Mesenchymal stem cell (in vitro differentiated cells and primary cell): ENCODE results near the gene C16orf96.

ENCODE experiments used
- DNase-seq: peaks from one replicate; pipeline ENCODE4 v3.0.0-alpha.2; 2013
- H2AFZ ChIP-seq: one replicate; pipeline ENCODE4 v1.6.1; 2013; ENCODE audit warnings: low read depth, mild to moderate bottlenecking, control low read depth, inconsistent platforms, low read length, moderate library complexity
- H2AK5ac ChIP-seq: 2 replicates; pipeline ENCODE4 v1.6.1; 2013; ENCODE audit warnings: low read length, moderate library complexity, mild to moderate bottlenecking, inconsistent platforms; ENCODE audit not compliant: severe bottlenecking
- H2BK120ac ChIP-seq: one replicate; pipeline ENCODE4 v1.6.1; 2013; ENCODE audit warnings: low read depth, mild to moderate bottlenecking, inconsistent platforms, low read length, moderate library complexity
- H2BK12ac ChIP-seq, 2 experiments: one replicate each; pipeline ENCODE4 v1.6.1; 2013; ENCODE audit warnings: inconsistent platforms in 2 of 2, low read length in 2 of 2, mild to moderate bottlenecking in 2 of 2, moderate library complexity in 2 of 2, control low read depth in 1 of 2
- H2BK15ac ChIP-seq: one replicate; pipeline ENCODE4 v1.6.1; 2013; ENCODE audit warnings: mild to moderate bottlenecking, low read depth, inconsistent platforms; ENCODE audit not compliant: poor library complexity, severe bottlenecking
- H2BK5ac ChIP-seq: 2 replicates; pipeline ENCODE4 v1.6.1; 2013; ENCODE audit warnings: low read depth, mild to moderate bottlenecking, low read length, control low read depth, inconsistent platforms; ENCODE audit not compliant: poor library complexity, severe bottlenecking
- H3K14ac ChIP-seq, 2 experiments: one replicate each; pipeline ENCODE4 v1.6.1; 2013; ENCODE audit warnings: inconsistent platforms in 2 of 2, low read length in 2 of 2, control low read depth in 1 of 2, mild to moderate bottlenecking in 1 of 2, moderate library complexity in 1 of 2
- H3K18ac ChIP-seq, 2 experiments: one replicate each; pipeline ENCODE4 v1.6.1; 2013; ENCODE audit warnings: inconsistent platforms in 2 of 2, low read length in 2 of 2, control low read depth in 1 of 2, low read depth in 1 of 2, mild to moderate bottlenecking in 1 of 2
- H3K23ac ChIP-seq, 2 experiments: one replicate each; pipeline ENCODE4 v1.6.1; 2013; ENCODE audit warnings: inconsistent platforms in 2 of 2, low read length in 2 of 2, mild to moderate bottlenecking in 2 of 2, moderate library complexity in 2 of 2, control low read depth in 1 of 2
- H3K27ac ChIP-seq: 2 replicates; pipeline ENCODE4 v1.5.1; 2013; ENCODE audit warnings: mild to moderate bottlenecking, moderate library complexity, low read length, control low read depth, inconsistent platforms; ENCODE audit not compliant: poor library complexity, severe bottlenecking
- H3K27me3 ChIP-seq, 2 experiments: 2 replicates each; pipeline versions ENCODE4 v1.6.1 to v1.7.0; 2013; ENCODE audit warnings: low read length in 2 of 2, mild to moderate bottlenecking in 2 of 2, moderate library complexity in 2 of 2, control low read depth in 1 of 2, inconsistent platforms in 1 of 2; ENCODE audit not compliant: control insufficient read depth in 1 of 2, insufficient read depth in 1 of 2
- H3K36me3 ChIP-seq, 2 experiments: 2 replicates each; pipeline versions ENCODE4 v1.6.1 to v1.7.0; 2013; ENCODE audit warnings: low read length in 2 of 2, control low read depth in 1 of 2, inconsistent platforms in 1 of 2, low read depth in 1 of 2, mild to moderate bottlenecking in 1 of 2; ENCODE audit not compliant: insufficient read depth in 2 of 2, control insufficient read depth in 1 of 2
- H3K4ac ChIP-seq, 2 experiments: one replicate each; pipeline ENCODE4 v1.6.1; 2013; ENCODE audit warnings: inconsistent platforms in 2 of 2, low read length in 2 of 2, mild to moderate bottlenecking in 2 of 2, moderate library complexity in 2 of 2, control low read depth in 1 of 2, low read depth in 1 of 2
- H3K4me1 ChIP-seq: 2 replicates; pipeline ENCODE4 v1.6.1; 2013; ENCODE audit warnings: low read depth, low read length, control low read depth; ENCODE audit not compliant: control insufficient read depth, insufficient read depth
- H3K4me2 ChIP-seq: 2 replicates; pipeline ENCODE4 v1.6.1; 2013; ENCODE audit warnings: low read length, mild to moderate bottlenecking, inconsistent platforms; ENCODE audit not compliant: poor library complexity, severe bottlenecking
- H3K4me3 ChIP-seq, 2 experiments: 2 replicates each; pipeline versions ENCODE4 v1.5.1 to v1.7.0; 2013; ENCODE audit warnings: low read length in 2 of 2, mild to moderate bottlenecking in 2 of 2, control low read depth in 1 of 2, low read depth in 1 of 2; ENCODE audit not compliant: insufficient read depth in 1 of 2
- H3K79me1 ChIP-seq: replicated peaks from 2 replicates; pipeline ENCODE4 v1.6.1; 2013; ENCODE audit warnings: mild to moderate bottlenecking, control low read depth, low read length, inconsistent platforms; ENCODE audit not compliant: poor library complexity, severe bottlenecking
- H3K9ac ChIP-seq: 2 replicates; pipeline ENCODE4 v1.7.0; 2013; ENCODE audit warnings: mild to moderate bottlenecking, low read length, moderate library complexity
- H3K9me3 ChIP-seq: 2 replicates; pipeline ENCODE4 v1.7.0; 2013; ENCODE audit warnings: mild to moderate bottlenecking, low read length; ENCODE audit not compliant: control insufficient read depth
- H4K8ac ChIP-seq: one replicate; pipeline ENCODE4 v1.6.1; 2013; ENCODE audit warnings: inconsistent platforms, mild to moderate bottlenecking, low read length, moderate library complexity
- H4K91ac ChIP-seq: one replicate; pipeline ENCODE4 v1.6.1; 2013; ENCODE audit warnings: mild to moderate bottlenecking, low read length, inconsistent platforms
- WGBS: methylation state at CpG from one replicate; pipeline ENCODE4 v1.1.7; 2013; ENCODE audit warnings: mixed read lengths; 5-methylcytosine and 5-hydroxymethylcytosine counted together

The C16orf96 gene

DNA sequence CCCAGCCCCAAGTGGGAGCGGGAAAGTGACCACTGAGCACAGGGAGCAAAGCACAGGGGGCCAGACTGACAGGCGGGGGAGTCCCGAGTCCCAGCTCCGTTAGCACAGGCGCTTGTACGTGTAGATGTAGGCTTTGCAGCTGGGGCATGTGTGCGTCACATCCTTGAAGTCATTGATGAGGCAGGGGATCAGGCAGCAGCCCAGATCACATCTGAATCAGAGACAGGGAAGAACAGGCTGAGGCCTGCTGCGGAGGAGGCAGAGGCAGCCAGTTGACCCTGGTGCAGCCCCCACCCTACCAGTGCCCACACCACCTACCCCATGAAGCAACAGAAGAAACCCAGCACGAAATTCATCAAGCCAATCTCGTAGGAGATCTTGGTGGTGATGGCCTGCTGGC is 43.7 kb upstream of the C16orf96 start:
- Histone ChIP-seq H2BK12ac (peak overlapping the region in 1 of 2 experiments; percentile 19), H3K18ac (no peak overlapping the region), H3K27ac (no peak overlapping the region), H3K23ac (no peak overlapping the region), H3K9ac (no peak overlapping the region), H3K9me3 (no peaks in the 10 kb centered on the region), H4K8ac (no peak overlapping the region), H3K36me3 (peaks cover 65 to 70% of the 10 kb centered on the region in 2 experiments), H3K79me1 (peaks cover 52% of the 10 kb centered on the region), H4K91ac (peak overlapping the region; percentile 9), H3K4ac (no peak overlapping the region), H3K27me3 (no peaks in the 10 kb centered on the region), H2BK120ac (no peak overlapping the region), H2BK5ac (no peak overlapping the region), H2AK5ac (no peak overlapping the region), H3K4me1 (peaks cover 6% of the 10 kb centered on the region), H2AFZ (no peak overlapping the region), H3K4me2 (no peak overlapping the region), H3K4me3 (no peak overlapping the region), H2BK15ac (no peak overlapping the region), H3K14ac (no peak overlapping the region)
- 94% methylated on average over 10 of the region's 10 CpGs for WGBS
- no peak for DNase-seq

DNA sequence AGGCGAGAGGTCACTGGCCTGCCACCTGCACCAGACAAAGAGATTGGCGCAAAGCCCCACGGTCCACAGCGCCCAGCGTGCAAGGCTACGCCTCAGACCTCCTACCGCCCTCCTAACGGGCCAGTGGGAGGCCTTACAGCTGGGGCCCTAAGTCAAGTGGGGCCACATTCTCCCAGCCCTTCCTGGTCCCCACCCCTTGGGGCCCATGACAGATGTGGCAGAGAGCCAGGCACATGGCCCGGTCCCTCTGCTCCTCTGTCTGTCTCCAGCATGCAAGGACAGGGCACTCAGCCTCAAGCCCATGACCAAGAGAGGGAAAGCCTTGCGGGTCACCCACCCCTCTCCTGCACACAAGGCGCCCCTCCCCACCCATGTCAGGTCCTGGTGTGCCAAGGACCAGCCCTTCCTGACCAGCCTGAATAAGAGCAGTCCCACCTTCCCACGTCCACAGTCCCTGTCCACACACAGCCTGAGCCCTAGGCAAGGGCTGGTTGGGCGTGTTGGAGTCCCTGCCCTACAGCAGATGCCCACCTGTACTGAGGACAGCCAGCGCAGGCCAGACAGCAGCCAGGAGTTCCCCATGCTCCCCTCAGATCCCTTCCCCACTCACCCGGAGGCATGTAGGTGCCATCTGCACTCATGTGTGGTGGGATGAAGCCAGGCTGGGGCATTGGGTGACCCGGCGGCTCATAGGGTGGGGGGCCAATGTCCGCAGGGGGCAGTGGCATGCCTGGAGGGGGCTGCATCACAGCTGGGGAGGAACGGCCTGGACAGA is 42.9 kb upstream of the C16orf96 start:
- Histone ChIP-seq H3K9ac (no peak overlapping the region), H3K4me2 (no peak overlapping the region), H2BK120ac (no peak overlapping the region), H3K27ac (no peak overlapping the region), H4K91ac (no peak overlapping the region), H3K36me3 (peaks cover 57 to 64% of the 10 kb centered on the region in 2 experiments), H4K8ac (no peak overlapping the region), H2BK12ac (no peak overlapping the region), H3K23ac (no peak overlapping the region), H3K18ac (no peak overlapping the region), H3K27me3 (no peaks in the 10 kb centered on the region), H3K79me1 (peaks cover 48% of the 10 kb centered on the region), H3K4me1 (peaks cover 6% of the 10 kb centered on the region), H3K4ac (no peak overlapping the region), H2AK5ac (no peak overlapping the region), H3K9me3 (no peaks in the 10 kb centered on the region), H3K4me3 (no peak overlapping the region), H2BK15ac (no peak overlapping the region), H2AFZ (no peak overlapping the region), H3K14ac (no peak overlapping the region), H2BK5ac (no peak overlapping the region)
- no peak for DNase-seq
- 95% methylated on average over 17 of the region's 19 CpGs for WGBS

DNA sequence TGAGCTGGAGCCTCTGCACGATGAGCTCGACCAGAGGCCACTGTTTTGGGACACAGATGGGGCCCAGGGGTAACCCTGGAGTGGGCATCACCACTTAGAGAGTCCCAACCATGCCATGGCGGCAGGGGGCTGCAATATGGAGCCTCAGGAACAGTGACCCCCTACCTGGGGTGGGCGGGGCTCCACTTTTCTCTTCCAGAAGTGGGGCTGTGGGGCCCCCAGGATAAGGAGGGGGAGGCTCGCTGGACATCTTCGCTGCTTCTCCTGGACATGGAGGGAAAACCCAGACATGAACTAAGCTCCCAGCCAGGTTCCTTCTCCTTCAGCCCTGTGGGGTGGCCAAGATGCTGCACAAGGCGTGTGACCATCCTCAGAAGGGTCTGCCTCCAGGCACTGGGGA is 42.3 kb upstream of the C16orf96 start:
- peaks cover 51 to 60% of the 10 kb centered on the region in 2 experiments for H3K36me3 ChIP-seq
- H2AFZ ChIP-seq: no peak overlapping the region
- WGBS: 97% methylated on average over 7 of the region's 7 CpGs
- no peak overlapping the region for H2BK15ac ChIP-seq
- no peaks in the 10 kb centered on the region for H3K27me3 ChIP-seq
- H4K91ac ChIP-seq: no peak overlapping the region
- no peak overlapping the region for H3K14ac ChIP-seq
- peaks cover 48% of the 10 kb centered on the region for H3K79me1 ChIP-seq
- H3K4me3 ChIP-seq: no peak overlapping the region
- no peaks in the 10 kb centered on the region for H3K9me3 ChIP-seq
- no peak overlapping the region for H3K9ac ChIP-seq
- H2BK12ac ChIP-seq: no peak overlapping the region
- no peak overlapping the region for H3K23ac ChIP-seq
- no peak overlapping the region for H3K27ac ChIP-seq
- no peak overlapping the region for H3K18ac ChIP-seq
- H3K4me2 ChIP-seq: no peak overlapping the region
- no peak overlapping the region for H4K8ac ChIP-seq
- H3K4me1 ChIP-seq: peaks cover 6% of the 10 kb centered on the region
- no peak overlapping the region for H2BK120ac ChIP-seq
- H2AK5ac ChIP-seq: no peak overlapping the region
- DNase-seq: no peak
- H2BK5ac ChIP-seq: no peak overlapping the region
- no peak overlapping the region for H3K4ac ChIP-seq

DNA sequence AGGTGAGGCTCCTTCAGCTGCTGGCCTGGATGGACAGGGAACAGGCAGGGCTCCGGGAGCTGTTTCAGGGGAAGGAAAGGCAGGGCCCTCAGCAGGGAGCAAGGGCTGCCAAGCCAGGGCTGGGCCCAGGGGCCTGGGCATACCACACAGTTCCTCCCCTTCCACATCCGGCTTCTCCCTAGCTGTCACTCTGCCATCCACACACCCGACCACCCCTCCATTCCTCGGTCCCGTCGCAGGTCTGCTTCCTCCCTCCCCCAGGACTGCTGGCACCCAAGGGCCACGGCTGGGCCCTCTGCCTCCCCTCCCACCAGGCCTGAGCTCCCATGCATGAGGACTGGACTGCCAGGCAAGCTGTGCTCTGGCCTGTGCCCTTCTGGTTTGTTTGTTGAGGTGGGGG is 41.5 kb upstream of the C16orf96 start:
- Histone ChIP-seq H3K27me3 (no peaks in the 10 kb centered on the region), H3K9ac (peak overlapping the region; percentile 30), H2BK15ac (no peak overlapping the region), H2BK120ac (no peak overlapping the region), H2AFZ (no peak overlapping the region), H3K4me2 (no peak overlapping the region), H3K4me1 (peaks cover 6% of the 10 kb centered on the region), H2BK12ac (no peak overlapping the region), H3K4ac (no peak overlapping the region), H3K27ac (no peak overlapping the region), H3K23ac (no peak overlapping the region), H3K9me3 (no peaks in the 10 kb centered on the region), H3K14ac (peak overlapping the region in 1 of 2 experiments; percentile 74), H3K79me1 (peaks cover 52% of the 10 kb centered on the region), H4K8ac (peak overlapping the region; percentile 5), H4K91ac (peak overlapping the region; percentile 23), H3K4me3 (no peak overlapping the region), H3K36me3 (peaks cover 44 to 53% of the 10 kb centered on the region in 2 experiments), H2BK5ac (no peak overlapping the region), H2AK5ac (no peak overlapping the region), H3K18ac (no peak overlapping the region)
- 87% methylated on average over 7 of the region's 7 CpGs for WGBS
- DNase-seq: no peak
